WTC11 (cell line): ENCODE data around the gene NCKAP5L.

Experiments used
- AR ChIP-seq: fragments of 250-450 bp; sonication (Bioruptor Pico); IDR thresholded peaks from 2 replicates; pipeline ENCODE4 v1.9.0; 2021; ENCODE audit warnings: mild to moderate bottlenecking
- CTCF ChIP-seq: fragments of 200-600 bp; IDR thresholded peaks from 2 replicates; pipeline ENCODE4 v1.8.0; 2022; ENCODE audit warnings: antibody characterized with exemption
- E2F1 ChIP-seq: sonication (generic); formaldehyde crosslinking; IDR thresholded peaks from 2 replicates; pipeline ENCODE4 v1.8.0; 2022; ENCODE audit warnings: mild to moderate bottlenecking, missing genetic modification reagents
- PREB ChIP-seq: sonication (generic); formaldehyde crosslinking; IDR thresholded peaks from 2 replicates; pipeline ENCODE4 v1.8.1; 2022; ENCODE audit warnings: mild to moderate bottlenecking, missing genetic modification reagents, moderate library complexity, borderline replicate concordance
- TEAD4 ChIP-seq: sonication (generic); formaldehyde crosslinking; IDR thresholded peaks from 2 replicates; pipeline ENCODE4 v1.8.0; 2022; ENCODE audit warnings: mild to moderate bottlenecking, missing genetic modification reagents
- TP53 ChIP-seq: sonication (generic); formaldehyde crosslinking; IDR thresholded peaks from 2 replicates; pipeline ENCODE4 v1.8.1; 2023; ENCODE audit warnings: mild to moderate bottlenecking, missing genetic modification reagents
- USF2 ChIP-seq: sonication (generic); formaldehyde crosslinking; IDR thresholded peaks from 2 replicates; pipeline ENCODE4 v1.8.1; 2023; ENCODE audit warnings: mild to moderate bottlenecking, missing genetic modification reagents, moderate library complexity
- ZNF281 ChIP-seq: sonication (generic); formaldehyde crosslinking; IDR thresholded peaks from 2 replicates; pipeline ENCODE4 v1.8.0; 2023; ENCODE audit warnings: mild to moderate bottlenecking, missing genetic modification reagents
- ZNF425 ChIP-seq: fragments of 250-450 bp; sonication (Bioruptor Pico); conservative IDR thresholded peaks from 2 replicates; pipeline ENCODE4 v1.9.0; 2021; ENCODE audit warnings: mild to moderate bottlenecking
- ZNF671 ChIP-seq: fragments of 250-450 bp; sonication (Bioruptor Pico); IDR thresholded peaks from 2 replicates; pipeline ENCODE4 v1.8.0; 2021; ENCODE audit warnings: mild to moderate bottlenecking

- TF ChIP-seq CTCF = no peak
- no peak for TF ChIP-seq E2F1 (CRISPR knock-in tag)
- no peak for TF ChIP-seq TEAD4 (CRISPR knock-in tag)
- TF ChIP-seq ZNF671 (CRISPR knock-in tag) = no peak
- TF ChIP-seq PREB (CRISPR knock-in tag) = no peak
- TF ChIP-seq TP53 (CRISPR knock-in tag) = no peak
- TF ChIP-seq ZNF281 = no peak
- no peak for TF ChIP-seq AR (CRISPR knock-in tag)
- TF ChIP-seq ZNF425 (CRISPR knock-in tag) = no peak
- no peak for TF ChIP-seq USF2
These were observed 43.3 kb downstream of the NCKAP5L start for GRCh38 chr12:49784756-49785409.
